NCI-H345 (cell line): ENCODE results near the gene COL5A2.

Source experiments
- DNase-seq: peaks from one replicate; lab custom pipeline; 2025; lab: John Stamatoyannopoulos, UW

The COL5A2 gene

GRCh38 chr2:188997263-188997662 lies 182.3 kb downstream of the COL5A2 start:
- DNase-seq = no peak

- no peak for DNase-seq
Measured at GRCh38 chr2:188993247-188993646, 186.3 kb downstream of the COL5A2 start.

GRCh38 chr2:188986839-188987238 lies 192.7 kb downstream of the COL5A2 start:
- no peak for DNase-seq

- no peak for DNase-seq
Measured at GRCh38 chr2:188984680-188985079, 194.9 kb downstream of the COL5A2 start.

GRCh38 chr2:188984065-188984491 lies 195.5 kb downstream of the COL5A2 start:
- no peak for DNase-seq

GRCh38 chr2:188983427-188984064 lies 196.0 kb downstream of the COL5A2 start:
- no peak for DNase-seq
